Measurements from ENCODE around the gene MMAB.

Gene MMAB

DNA sequence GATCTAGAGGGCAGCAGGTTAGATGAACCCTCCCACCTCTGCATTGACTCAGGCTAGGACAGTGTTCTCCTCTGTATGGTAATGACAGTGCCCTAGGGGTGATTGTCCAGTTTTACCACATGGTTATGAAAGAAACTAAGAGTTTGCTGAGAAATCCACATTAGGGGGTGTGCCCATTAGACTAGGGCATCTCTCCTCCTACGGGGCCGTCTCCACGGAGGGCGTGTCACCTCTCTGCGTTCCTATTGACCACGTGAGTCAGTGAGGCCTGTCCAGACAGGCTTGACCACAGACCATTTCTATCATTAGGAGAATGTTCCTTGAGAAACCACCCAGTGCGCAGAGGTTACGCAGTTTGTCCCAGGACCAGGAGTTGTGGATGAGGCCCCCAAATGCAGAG is 8.6 kb upstream of the MMAB start:
- DNase-seq = no peak

DNA sequence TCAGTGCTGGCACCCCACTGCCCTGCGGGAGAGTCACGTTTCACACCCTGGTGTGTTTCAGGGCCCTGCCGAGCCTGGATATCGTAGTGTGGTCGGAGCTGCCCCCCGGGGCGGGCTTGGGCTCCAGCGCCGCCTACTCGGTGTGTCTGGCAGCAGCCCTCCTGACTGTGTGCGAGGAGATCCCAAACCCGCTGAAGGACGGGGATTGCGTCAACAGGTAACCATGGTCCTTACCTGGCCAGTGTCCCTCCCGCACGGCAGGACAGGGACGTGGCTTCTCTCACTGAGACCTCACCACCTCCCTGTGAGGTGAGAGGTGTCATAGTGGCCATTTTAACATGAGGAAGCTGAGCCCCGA is 8.0 kb upstream of the MMAB start:
- no peak for DNase-seq

DNA sequence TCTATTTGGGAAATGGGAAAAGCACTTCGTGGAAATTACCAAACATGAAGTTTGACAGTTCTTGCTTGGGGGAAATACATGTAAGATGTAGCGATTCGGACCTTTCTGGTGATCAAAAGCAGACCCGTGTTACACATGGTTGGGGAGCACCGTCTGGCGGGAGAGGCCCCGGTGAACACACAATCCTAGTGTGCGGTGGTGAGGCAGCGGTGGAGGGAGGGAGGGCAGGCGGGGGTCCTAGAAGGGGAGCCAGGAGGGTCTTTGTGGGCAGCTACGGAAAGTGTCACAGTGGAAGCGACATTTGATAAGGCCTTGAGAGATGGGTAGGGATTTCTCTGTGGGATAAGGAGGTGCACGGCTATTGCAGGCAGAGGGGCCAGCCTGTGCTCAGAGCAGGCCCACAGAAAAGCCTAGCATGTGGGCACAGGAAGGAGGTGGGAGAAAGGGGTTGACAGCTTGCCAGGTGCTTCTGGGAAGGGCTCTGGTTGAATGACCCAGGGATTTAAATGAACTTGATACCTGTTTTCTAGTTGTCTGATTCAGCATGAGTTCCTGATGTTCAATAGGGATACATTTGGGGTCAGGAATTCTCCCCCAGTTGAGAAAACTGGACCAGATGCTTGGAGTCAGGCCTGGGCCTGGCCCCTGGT is 7.5 kb upstream of the MMAB start:
- DNase-seq = peak; percentile 78

DNA sequence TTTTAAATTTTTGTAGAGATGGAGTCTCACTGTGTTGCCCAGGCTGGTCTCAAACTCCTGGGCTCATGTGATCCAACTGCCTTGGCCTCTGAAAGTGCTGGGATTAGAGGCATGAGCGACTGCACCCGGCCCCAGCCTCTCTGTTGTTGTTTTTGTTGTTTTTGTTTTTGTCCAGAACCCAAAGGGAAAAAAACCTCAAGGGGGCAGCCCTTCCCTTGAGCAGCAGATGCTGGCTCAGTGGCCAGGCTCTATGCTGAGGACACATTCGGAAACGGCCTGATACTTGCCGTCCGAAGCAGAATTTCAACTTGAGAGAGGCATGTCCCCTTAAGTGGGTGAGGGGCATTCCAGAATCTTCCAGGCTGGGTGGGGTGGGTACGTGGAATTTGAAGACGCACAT is 7.0 kb upstream of the MMAB start:
- DNase-seq = no peak

DNA sequence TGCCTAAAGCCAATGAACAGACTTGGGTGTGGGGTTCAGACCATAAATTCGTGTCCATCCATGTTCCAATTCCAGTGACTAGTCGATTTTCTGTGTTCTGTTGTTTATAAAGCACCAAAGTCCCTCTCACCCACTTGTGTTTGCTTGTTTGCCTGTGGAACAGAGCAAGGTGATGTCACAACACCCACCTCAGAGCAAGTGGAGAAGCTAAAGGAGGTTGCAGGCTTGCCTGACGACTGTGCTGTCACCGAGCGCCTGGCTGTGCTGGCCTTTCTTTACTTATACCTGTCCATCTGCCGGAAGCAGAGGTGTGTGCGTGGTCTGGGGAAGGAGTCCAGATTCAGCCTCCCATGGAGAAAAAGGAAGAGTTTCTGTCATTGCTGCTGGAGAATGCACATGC is 6.3 kb upstream of the MMAB start:
- DNase-seq = no peak

DNA sequence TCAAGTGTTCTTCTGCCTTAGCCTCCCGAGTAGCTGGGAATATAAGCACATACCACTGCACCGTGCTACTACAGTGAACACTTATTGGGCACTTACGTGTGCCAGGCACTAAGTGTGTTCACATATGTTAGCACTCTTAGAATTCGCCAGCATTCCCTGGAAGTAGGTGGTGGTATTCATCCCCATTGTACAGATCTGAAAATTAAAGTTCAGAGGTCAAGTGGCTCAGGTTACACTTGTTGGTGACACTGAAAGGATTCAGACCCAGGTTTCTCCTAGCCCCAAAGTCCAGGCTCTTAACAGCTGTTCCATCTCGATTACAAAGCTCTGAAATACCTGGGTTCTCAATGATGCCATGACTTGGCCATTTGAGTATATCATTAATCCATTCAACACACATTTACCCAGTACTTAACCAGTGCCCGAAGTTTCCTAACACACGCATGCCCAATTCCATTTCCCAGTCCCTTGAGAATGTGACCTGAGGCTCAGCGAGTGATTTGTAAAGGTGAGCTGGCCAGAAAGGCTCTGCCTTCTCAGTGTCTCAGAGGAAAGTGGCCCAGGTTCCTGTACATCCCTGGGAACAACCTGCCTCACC is 5.1 kb upstream of the MMAB start:
- DNase-seq = no peak

DNA sequence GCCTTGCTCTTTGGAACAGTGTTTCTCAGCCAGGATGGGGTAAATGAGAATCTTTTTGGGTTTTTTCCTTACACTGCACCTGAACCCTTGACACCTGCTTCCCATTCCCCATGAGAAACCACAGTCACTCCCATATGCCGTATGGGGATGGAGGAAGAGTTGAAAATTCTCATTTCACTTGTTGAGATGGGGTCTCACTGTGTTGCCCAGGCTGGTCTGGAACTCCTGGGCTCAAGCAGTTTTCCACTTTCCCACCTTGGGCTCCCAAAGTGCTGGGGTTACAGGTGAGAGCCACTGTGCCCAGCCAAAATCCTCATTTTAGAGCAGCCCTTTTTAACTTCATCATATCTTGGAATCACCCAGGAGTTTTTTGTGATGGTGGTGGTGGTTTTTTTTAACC is 4.0 kb upstream of the MMAB start:
- no peak for DNase-seq

DNA sequence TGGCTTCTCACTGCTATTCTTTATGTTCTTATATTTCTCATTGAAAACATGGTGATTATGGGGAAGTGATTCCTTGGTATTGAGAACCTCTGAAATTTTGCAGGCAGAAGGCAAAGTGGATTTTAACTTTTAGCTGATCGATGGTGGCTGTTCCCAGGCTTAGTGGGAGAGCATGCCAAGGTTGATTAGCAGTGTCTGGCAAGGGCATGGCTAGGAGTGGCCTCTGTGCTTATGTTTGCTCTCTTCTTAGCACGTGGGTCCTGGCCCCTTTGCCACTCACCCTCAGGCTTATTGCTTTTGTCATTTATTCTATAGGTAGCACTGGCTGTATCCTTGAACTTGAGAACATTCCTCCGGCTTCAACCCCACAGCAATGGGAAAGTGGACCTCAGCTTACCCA is 2.4 kb upstream of the MMAB start:
- no peak for DNase-seq

DNA sequence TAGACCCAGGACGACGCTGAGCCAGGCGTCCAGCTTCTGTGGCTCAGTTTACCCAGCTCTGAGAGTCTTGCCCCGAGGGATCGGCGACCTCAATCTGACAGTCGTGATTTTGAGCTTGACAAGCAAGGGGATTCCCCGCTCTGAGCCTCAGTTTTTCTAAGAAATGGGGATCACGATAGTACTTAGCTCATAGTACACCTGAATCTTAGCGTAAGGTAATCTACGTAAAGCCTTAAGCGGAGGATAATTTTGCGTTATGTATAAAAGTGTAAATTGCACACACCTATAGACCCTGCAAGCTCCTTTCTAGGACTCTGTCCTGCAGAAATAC is 575 bp upstream of the MMAB start:
- no peak for DNase-seq

DNA sequence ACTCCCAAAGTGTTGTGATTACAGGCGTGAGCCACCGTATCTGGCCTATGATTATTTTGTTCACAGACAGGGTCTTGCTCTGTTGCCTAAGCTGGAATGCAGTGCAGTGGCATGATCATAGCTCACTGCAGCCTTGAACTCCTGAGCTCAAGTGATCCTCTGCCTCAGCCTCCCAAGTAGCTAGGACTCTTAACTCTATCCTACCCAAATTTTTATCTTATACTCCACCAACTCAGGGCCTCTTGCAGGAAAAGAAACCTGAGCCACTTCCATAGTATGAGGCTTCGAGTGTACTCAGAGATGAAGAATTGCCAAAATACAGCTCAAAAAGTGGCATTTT is 828 bp downstream of the MMAB start:
- DNase-seq = no peak

DNA sequence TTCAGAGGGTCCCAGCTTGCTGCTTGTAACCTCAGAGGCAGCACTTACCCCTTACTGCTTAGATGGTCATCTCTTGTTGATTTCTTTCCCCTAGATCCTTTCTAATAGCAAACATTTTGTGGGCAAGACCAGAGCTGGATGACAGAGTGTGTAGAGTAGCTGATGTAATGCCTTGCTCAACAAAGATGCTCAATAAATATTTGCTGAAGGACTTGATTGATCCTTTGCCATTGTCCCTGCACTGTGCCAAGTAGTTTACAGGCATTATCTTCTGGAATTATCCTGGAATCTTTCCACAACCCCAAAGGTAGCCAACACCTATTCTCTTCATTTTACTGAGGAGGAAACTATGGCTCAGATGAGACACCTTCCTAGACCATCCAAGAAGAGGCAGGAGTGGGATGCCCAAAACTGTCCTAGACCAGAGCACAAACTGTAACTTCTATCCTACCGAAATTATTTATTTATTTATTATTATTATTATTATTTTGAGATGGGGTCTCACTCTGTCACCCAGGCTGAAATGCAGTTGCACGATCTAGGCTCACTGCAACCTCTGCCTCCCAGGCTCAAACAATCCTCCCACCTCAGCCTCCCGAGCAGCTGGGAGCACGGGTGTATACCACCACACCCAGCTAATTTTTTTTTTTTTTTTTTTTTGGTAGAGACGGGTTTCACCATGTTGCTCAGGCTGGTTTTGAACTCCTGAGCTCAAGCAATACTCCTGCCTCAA is 1.4 kb downstream of the MMAB start:
- no peak for DNase-seq

DNA sequence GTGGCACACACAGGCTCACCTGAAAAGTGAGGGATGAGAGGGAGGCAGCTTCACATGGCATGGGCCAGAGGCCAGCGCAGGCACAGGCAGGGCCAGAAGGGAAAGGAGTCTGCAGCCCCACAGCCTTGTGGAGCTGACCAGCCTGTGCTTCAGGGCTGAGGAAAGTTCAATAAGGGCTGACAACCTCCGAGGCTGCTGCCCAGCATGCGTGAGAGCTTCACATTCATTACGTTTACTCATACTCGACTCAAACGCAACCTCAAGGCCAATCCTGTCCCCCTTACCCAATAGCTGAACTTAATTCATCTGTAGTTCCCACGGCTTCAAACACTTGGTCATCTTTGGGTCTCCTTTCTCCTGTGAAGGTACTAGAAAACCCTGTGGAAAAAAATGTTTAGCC is 4.8 kb downstream of the MMAB start:
- no peak for DNase-seq

DNA sequence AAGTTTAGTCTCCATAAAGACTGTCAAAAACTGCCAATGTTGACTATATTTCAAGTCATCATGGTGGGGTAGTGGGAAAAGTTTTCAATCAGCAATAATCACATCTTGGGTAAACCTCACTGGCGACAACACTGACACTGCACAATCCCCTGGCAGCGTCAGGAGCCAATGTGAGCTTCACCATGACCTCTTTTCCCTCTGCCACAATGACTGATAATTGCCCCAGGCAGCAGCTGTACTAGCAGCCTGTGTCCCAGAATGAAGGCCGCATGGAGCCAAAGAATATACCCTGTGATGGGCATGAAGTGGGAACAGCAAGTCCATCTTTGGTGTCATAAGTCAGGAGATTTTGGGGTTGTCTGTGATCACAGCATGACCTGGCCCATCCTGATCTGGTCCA is 5.3 kb downstream of the MMAB start:
- no peak for DNase-seq

DNA sequence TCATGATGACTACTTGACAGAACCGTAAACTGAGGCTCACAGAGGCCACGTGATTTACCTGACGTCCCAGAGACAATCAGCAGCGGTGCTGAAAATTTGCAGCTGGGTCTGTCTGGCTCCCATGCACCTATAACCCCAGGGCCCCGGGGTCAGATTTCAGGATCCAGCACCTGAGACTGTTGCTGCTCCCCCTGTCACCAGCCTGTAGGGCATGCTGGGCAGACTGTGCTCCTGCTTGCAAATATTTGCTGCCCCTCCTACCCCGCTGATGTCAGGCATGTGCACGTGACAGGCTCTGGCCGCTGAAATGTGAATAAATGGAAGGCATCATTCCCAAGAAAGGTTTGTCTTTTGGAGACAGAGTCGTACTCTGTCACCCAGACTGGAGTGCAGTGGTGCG is 6.0 kb downstream of the MMAB start:
- DNase-seq = no peak

DNA sequence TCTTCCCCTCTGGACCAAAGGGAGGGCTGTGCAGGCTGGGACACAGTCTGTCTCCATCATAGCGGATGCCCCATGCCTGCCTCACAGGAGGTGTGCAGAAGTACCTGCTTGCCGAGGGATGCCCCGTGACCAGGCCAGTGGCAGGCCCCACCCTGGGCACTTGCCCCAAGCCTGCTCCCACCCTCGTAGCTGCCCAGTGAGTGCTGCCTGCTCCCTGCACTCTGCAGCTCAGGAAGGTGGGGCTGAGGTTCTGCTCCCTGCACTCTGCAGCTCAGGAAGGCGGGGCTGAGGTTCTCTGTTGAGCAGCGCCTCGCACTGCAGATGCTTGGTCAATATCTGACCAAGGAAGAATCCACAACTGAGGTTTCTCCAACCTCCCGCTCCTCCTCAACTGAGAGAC is 6.9 kb downstream of the MMAB start:
- no peak for DNase-seq

DNA sequence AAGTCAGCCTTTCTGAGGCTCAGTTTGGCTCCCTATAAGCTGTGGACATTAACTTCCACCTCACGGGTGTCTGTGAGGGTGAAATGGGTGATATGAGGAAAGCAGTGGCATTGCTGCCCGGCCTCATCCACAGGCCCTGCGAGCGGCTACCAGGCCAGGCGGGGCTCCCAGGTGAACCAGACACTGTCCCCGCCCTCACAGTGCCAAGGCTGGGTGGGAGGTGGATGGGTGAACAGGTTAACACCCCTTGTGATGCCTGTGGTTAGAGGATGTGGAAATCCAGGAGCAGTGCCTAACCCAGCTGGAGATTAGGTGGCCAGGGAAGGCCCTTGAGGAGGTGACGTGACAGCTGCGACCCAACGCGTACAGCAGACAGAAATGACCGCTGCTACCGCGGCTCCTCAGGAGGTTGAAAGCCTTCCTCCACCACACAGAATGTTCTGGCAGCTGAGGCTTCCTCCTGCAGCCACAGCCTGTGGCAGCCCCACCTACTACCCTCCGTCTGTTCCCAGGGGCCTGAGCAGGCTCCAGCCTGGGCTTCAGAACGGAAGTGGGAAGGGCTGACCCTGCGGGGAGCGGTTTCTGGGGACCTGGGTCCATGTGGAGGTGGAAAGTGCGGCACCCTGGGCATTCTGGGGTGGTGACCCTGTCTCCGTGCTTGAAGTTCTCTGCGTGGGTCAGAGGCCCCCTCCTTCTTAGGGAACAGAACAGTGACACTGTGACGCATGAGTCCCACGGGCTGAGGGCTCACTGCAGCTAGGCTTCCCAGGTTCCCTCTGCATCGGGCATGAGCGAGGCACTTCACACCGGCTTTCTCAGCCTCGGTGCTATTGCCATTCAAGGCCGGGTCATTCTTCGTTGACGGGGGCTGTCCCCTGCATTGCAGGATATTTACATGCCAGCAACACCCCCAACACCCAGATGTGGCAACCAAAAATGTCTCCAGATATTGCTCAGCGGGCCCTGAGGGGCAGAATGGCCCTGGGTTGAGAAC is 9.7 kb downstream of the MMAB start:
- no peak for DNase-seq

DNA sequence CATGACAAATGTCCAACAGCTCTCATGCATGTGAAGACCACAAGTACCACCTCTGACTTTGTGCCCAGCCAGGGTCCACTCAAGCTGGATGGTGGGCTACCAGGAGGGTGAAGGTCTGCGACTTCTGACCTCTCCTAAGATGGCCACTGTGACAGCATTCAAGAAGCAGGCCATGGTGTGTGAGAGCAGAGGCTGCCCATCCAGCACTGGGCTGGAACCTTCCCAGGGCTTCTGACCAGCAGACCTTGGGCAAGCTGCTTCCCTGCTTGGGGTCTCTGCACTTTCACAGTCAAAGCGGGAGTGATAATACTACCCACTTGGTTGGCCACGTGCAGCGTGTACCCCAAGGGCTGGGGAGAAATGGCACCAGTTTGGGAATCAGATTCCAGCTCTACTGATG is 10.4 kb downstream of the MMAB start:
- DNase-seq = no peak

DNA sequence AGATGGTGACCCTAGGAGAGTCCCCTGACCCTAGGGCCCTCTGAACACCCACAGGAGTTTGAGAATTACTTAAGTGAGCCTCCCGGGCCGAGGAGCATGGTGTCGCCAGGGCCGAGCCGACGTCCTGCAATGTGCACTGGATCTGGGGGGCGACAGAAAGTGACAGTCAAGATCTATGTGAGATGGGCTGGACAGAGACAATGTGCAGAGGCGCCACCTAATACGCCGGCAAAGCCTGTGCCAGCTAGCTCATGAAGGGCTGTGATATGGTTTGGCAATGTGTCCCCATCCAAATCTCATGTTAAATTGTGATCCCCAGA is 11.6 kb downstream of the MMAB start:
- DNase-seq = no peak

DNA sequence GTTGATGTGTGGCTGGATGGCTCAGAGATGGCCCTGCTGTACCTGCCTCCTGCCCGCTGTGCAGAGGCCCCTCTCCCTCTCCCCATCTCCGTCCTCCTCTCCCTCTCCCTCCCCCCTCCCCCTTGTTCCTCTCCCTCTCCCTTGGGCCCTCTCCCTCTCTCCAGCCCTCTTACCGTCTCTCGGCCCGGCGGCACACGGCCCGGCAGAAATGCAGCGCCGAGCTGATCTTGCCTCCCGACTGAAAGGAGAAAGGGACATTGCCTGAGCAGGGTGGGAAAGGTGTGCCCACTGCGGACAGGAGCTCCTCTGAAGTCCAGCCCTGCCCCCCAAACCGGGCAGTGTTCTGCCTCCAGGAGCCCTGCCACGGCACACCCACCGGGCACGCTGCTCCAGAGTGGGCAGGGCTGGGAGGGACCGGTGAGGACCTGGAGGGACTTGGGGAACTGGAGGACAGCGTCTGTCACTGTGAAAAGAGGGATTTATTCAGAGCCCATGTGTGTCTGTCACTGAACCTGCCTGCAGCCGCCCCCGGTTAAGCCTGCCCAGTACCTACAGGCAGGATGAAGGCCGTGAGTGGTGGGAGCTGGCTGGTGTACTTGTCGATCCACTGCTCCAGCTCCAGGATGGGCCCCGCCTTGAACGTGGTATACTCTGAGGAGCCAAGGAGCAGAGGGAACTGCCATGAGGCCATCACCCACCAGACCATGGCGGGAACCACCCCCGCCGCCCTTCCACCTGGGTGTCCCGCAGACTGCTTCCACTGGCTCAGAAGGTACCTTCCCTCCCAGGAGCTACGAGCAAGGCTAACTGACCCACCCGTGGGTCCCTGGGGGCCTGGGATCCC is 12.2 kb downstream of the MMAB start:
- DNase-seq = no peak

DNA sequence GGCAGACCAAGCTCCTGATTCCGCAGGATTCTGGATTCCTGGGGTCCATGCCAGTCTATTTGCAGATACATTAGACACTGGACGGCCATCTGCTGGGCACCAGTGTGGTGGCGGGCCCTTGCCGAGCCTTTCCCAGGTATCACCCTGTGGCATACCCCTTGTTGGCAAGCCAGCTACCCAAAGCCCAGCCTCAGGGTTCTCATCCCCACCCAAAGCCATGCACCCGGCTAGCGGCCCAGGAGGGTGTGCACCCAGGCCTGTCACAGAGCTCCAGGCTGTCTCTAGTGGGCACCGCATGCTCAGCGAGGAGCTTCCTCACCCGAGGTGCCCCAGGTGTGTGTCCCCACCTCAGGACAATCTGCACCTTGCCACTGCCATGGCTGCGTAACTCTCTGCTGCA is 13.7 kb downstream of the MMAB start:
- DNase-seq = no peak

DNA sequence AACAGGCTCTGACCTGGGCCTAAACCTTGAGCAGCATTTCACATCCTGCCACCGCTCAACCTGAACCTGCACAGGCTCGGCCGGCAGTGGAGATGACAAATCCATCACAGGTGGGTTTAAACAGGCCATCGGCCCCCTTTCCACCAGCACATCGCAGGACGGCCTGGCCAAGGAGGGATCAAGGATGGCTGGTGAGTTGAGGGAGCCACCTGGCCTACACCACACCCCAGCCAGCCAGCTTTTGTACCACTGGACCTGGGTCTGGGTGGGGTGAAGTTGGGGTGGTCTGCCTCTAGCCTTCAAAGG is 14.2 kb downstream of the MMAB start:
- no peak for DNase-seq

DNA sequence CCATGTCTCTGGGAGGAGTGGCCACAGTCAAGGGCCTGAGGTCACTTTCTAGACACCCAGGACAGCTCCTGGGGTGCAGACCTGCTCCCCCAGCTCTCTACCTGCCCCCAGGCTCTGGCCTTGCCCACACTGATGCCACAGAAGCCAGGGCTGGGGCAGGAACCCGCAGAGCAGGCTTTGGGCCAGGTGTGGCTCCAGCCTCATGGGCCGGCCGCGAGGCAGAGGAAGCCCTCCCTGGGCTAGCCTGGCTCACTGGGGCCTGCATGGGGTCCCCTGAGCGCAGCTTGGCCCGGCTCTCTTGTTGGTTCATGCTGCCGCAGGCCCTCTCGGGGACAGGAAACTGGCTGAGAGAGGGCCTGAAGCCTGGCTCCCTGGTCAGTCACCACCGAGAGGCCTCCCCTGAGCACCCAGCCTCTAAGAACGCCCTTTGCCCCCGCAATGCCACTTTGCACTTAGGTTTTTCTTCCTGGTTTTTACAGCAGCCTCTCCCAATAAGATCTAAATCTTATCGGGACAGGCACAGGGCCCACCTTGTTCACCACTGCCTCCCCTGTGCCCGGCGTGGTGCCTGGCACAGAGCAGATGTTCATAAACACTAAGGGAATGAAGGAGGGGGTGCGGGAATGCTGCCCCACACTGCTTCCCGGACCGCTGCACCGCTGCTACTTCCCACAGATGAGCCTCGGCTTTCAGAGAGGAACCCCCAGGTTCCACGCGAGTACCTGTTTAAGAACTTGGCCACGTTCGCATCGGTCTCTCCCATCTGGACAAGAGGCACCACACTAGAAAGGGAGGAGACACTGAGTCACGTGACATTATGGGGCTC is 14.7 kb downstream of the MMAB start:
- DNase-seq = no peak
